HepG2 (cell line): Measurements from ENCODE around the gene NFXL1. TPM values are rescaled to one million over a fixed set of nuclear protein-coding genes. Genes with fewer than 3 reads are reported as not detected.
A peak's percentile ranks its signal among the peaks of the same experiment; 100 is the strongest.

Experiments used
- ATF1 ChIP-seq: IDR thresholded peaks from 2 replicates; pipeline ENCODE4 v1.6.1; 2016; ENCODE audit warnings: mild to moderate bottlenecking, control low read depth
- BHLHE40 ChIP-seq: IDR thresholded peaks from 2 replicates; pipeline ENCODE4 v1.6.1; 2011; ENCODE audit warnings: low read length, improper control_type of control experiment
- ELF1 ChIP-seq: sonication (generic); formaldehyde crosslinking; IDR thresholded peaks from 2 replicates; pipeline ENCODE4 v1.4.0; 2020; ENCODE audit warnings: missing genetic modification reagents
- KAT7 ChIP-seq: IDR thresholded peaks from 2 replicates; pipeline ENCODE4 v1.6.1; 2018; ENCODE audit warnings: borderline replicate concordance, missing compliant biosample characterization
- MLLT10 ChIP-seq: sonication (generic); formaldehyde crosslinking; IDR thresholded peaks from 2 replicates; pipeline ENCODE4 v1.4.0; 2020; ENCODE audit warnings: missing genetic modification reagents
- MTERF4 ChIP-seq: sonication (generic); formaldehyde crosslinking; IDR thresholded peaks from 2 replicates; pipeline ENCODE4 v1.8.0; 2023; ENCODE audit warnings: mild to moderate bottlenecking, missing genetic modification reagents
- NBN ChIP-seq: fragments of 450-650 bp; conservative IDR thresholded peaks from 2 replicates; pipeline ENCODE4 v1.6.1; 2017
- NFE2 ChIP-seq: sonication (generic); formaldehyde crosslinking; IDR thresholded peaks from 2 replicates; pipeline ENCODE4 v1.4.0; 2020; ENCODE audit warnings: missing genetic modification reagents
- TGIF2 ChIP-seq: IDR thresholded peaks from 2 replicates; pipeline ENCODE4 v1.6.1; 2016; ENCODE audit warnings: control low read depth, missing compliant biosample characterization
- ZNF124 ChIP-seq: sonication (generic); formaldehyde crosslinking; IDR thresholded peaks from 2 replicates; pipeline ENCODE4 v1.4.0; 2020; ENCODE audit warnings: missing genetic modification reagents
- ZNF430 ChIP-seq: sonication (generic); formaldehyde crosslinking; IDR thresholded peaks from 2 replicates; pipeline ENCODE4 v1.9.0; 2021; ENCODE audit warnings: mild to moderate bottlenecking, missing genetic modification reagents
- ZNF431 ChIP-seq: sonication (generic); formaldehyde crosslinking; IDR thresholded peaks from 2 replicates; pipeline ENCODE4 v1.9.0; 2022; ENCODE audit warnings: missing genetic modification reagents, low read depth, mild to moderate bottlenecking, borderline replicate concordance
- ZNF484 ChIP-seq: sonication (generic); formaldehyde crosslinking; IDR thresholded peaks from 2 replicates; pipeline ENCODE4 v1.5.1; 2020; ENCODE audit warnings: mild to moderate bottlenecking, low read depth, missing genetic modification reagents, borderline replicate concordance
- ZNF569 ChIP-seq: sonication (generic); formaldehyde crosslinking; IDR thresholded peaks from 2 replicates; pipeline ENCODE4 v1.5.0; 2020; ENCODE audit warnings: mild to moderate bottlenecking, missing genetic modification reagents, moderate library complexity, borderline replicate concordance
- ZNF670 ChIP-seq: sonication (generic); formaldehyde crosslinking; IDR thresholded peaks from 2 replicates; pipeline ENCODE4 v1.8.0; 2022; ENCODE audit warnings: mild to moderate bottlenecking, missing genetic modification reagents, borderline replicate concordance
- ZNF792 ChIP-seq: IDR thresholded peaks from 2 replicates; pipeline ENCODE4 v1.6.1; 2016
- ZSCAN9 ChIP-seq: IDR thresholded peaks from 2 replicates; pipeline ENCODE4 v1.6.1; 2016; ENCODE audit warnings: borderline replicate concordance
- polyA plus RNA-seq, 8 experiments: library from polyadenylated mRNA; depleted of rRNA in 3 of 8; stranded (reverse) in 7 of 8; unstranded in 1 of 8; fragments of >200 nt; fragmentation: Illumina TruSeq in 4 of 8; extraction: Trizol in 4 of 8; gene quantifications; 2 replicates each; pipeline versions ENCODE4 v1.2.1 to v1.2.3, GENCODE V29; 2011 to 2016; ENCODE audit warnings: low read depth in 4 of 8, missing spikeins in 1 of 8, mixed read lengths in 1 of 8; ENCODE audit not compliant: insufficient read depth in 1 of 8
- total RNA-seq, 5 experiments: library from RNA; depleted of rRNA; stranded (reverse); fragments of >200 nt; fragmentation: Illumina TruSeq; extraction: Trizol; gene quantifications; 2 replicates each; pipeline ENCODE4 v1.2.3, GENCODE V29; 2016; ENCODE audit warnings: low read depth in 1 of 5
- TF ChIP-seq, protein P1 (sequence below): sonication (generic); formaldehyde crosslinking; IDR thresholded peaks from 2 replicates; pipeline ENCODE4 v1.9.0; 2021; ENCODE audit warnings: missing genetic modification reagents, borderline replicate concordance
- TF ChIP-seq, protein P2 (sequence below), 2 experiments: sonication (generic) in 1 of 2; formaldehyde crosslinking in 1 of 2; IDR thresholded peaks; 2 replicates each; pipeline versions ENCODE4 v1.4.0 to v1.6.1; 2016 to 2020; ENCODE audit warnings: borderline replicate concordance in 1 of 2, low read depth in 1 of 2, mild to moderate bottlenecking in 1 of 2, missing genetic modification reagents in 1 of 2

The NFXL1 gene
- total and polyA plus RNA-seq, 2 of the 13 experiments (the other 11 are each of a cell fraction or from before 2014, with no cell fraction given): 12.0 to 18.6 TPM

DNA sequence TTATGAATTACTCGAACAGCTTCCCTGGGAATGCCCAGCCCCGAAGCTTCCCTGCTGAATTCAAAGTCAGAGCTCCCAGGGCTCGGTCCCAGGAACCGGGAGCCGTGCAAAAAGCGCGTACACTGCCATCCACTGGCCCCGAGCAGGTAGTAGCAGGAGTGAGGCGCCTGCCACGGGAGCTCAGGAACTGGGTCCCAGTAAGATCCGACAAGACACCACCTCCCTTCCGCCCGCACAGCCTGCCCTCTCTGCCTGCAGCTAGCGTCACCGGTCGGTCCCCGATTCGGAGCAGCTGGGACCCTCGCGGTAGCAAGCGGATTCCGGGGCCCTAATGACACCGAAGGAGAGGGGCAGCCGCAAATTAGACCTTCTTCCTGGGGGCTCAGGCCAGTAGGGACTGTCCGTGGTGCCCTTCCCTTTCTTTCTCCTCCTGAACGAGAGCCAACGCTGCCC is 77.7 kb downstream of the NFXL1 start (continued):
- TF ChIP-seq, protein P1, sequence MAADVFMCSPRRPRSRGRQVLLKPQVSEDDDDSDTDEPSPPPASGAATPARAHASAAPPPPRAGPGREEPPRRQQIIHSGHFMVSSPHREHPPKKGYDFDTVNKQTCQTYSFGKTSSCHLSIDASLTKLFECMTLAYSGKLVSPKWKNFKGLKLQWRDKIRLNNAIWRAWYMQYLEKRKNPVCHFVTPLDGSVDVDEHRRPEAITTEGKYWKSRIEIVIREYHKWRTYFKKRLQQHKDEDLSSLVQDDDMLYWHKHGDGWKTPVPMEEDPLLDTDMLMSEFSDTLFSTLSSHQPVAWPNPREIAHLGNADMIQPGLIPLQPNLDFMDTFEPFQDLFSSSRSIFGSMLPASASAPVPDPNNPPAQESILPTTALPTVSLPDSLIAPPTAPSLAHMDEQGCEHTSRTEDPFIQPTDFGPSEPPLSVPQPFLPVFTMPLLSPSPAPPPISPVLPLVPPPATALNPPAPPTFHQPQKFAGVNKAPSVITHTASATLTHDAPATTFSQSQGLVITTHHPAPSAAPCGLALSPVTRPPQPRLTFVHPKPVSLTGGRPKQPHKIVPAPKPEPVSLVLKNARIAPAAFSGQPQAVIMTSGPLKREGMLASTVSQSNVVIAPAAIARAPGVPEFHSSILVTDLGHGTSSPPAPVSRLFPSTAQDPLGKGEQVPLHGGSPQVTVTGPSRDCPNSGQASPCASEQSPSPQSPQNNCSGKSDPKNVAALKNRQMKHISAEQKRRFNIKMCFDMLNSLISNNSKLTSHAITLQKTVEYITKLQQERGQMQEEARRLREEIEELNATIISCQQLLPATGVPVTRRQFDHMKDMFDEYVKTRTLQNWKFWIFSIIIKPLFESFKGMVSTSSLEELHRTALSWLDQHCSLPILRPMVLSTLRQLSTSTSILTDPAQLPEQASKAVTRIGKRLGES (CRISPR knock-in tag): no peak
- no peak for TF ChIP-seq KAT7 (CRISPR knock-in tag)
- no peak for TF ChIP-seq ZSCAN9 (CRISPR knock-in tag)
- TF ChIP-seq ZNF431 (CRISPR knock-in tag): no peak
- TF ChIP-seq, protein P2, sequence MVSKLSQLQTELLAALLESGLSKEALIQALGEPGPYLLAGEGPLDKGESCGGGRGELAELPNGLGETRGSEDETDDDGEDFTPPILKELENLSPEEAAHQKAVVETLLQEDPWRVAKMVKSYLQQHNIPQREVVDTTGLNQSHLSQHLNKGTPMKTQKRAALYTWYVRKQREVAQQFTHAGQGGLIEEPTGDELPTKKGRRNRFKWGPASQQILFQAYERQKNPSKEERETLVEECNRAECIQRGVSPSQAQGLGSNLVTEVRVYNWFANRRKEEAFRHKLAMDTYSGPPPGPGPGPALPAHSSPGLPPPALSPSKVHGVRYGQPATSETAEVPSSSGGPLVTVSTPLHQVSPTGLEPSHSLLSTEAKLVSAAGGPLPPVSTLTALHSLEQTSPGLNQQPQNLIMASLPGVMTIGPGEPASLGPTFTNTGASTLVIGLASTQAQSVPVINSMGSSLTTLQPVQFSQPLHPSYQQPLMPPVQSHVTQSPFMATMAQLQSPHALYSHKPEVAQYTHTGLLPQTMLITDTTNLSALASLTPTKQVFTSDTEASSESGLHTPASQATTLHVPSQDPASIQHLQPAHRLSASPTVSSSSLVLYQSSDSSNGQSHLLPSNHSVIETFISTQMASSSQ (IDR thresholded peaks at IDR 0.05; ENCODE audit: low read depth): no peak
- TF ChIP-seq, protein P2 (CRISPR knock-in tag; IDR thresholded peaks at IDR 0.05; ENCODE audit: borderline replicate concordance): no peak
- no peak for TF ChIP-seq MLLT10 (CRISPR knock-in tag)
- no peak for TF ChIP-seq NBN
- peak; percentile 55; the same call in 1 of the 2 replicates for TF ChIP-seq ZNF124 (CRISPR knock-in tag)
- no peak for TF ChIP-seq ZNF670 (CRISPR knock-in tag)
- TF ChIP-seq ELF1: peak; percentile 33; the same call in 1 of the 2 replicates
- TF ChIP-seq MTERF4: no peak
- no peak for TF ChIP-seq ATF1 (CRISPR knock-in tag)
- TF ChIP-seq ZNF792 (CRISPR knock-in tag): no peak
- no peak for TF ChIP-seq TGIF2 (CRISPR knock-in tag)
- no peak for TF ChIP-seq ZNF484
- no peak for TF ChIP-seq NFE2 (CRISPR knock-in tag)
- TF ChIP-seq ZNF430 (CRISPR knock-in tag): no peak
- TF ChIP-seq ZNF569 (CRISPR knock-in tag): no peak
- 0 out of 2 replicates have a peak, but pooled peaks have one; percentile 6 for TF ChIP-seq BHLHE40
